Stimulated activated CD4-positive, alpha-beta T cell treated with anti-CD3 and anti-CD28 coated beads, Interleukin-1b, Interleukin-23, amount 100 ng/mL, for 24 hours (primary cell): ENCODE data around the gene PRM3.

Experiments
- DNase-seq, 4 experiments: peaks; one replicate each; pipeline ENCODE4 v3.0.0-alpha.2; 2020; ENCODE audit warnings: low read depth in 4 of 4, low spot score in 1 of 4

PRM3 gene

DNA sequence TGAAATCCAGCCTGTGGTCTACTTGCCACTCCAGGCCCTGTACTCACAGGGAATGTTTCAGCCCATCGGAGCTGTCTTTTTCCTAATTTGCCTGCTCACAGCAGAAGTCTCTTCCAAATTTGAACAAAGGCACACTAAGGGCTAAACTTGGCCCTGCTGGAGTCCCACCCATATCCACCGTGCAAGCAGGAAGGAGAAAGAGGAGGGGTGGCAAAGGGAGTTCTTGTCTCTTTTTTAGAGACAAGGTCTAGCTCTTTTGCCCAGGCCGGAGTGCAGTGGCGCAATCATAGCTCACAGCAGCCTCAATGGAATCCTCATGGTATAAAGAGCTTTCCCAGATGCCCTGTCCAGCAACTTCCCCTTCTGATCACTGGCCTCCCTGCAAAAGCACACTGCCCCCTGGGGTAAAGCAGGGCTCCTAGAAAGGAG, 10.4 kb upstream of the PRM3 start:
- DNase-seq = no peak

DNA sequence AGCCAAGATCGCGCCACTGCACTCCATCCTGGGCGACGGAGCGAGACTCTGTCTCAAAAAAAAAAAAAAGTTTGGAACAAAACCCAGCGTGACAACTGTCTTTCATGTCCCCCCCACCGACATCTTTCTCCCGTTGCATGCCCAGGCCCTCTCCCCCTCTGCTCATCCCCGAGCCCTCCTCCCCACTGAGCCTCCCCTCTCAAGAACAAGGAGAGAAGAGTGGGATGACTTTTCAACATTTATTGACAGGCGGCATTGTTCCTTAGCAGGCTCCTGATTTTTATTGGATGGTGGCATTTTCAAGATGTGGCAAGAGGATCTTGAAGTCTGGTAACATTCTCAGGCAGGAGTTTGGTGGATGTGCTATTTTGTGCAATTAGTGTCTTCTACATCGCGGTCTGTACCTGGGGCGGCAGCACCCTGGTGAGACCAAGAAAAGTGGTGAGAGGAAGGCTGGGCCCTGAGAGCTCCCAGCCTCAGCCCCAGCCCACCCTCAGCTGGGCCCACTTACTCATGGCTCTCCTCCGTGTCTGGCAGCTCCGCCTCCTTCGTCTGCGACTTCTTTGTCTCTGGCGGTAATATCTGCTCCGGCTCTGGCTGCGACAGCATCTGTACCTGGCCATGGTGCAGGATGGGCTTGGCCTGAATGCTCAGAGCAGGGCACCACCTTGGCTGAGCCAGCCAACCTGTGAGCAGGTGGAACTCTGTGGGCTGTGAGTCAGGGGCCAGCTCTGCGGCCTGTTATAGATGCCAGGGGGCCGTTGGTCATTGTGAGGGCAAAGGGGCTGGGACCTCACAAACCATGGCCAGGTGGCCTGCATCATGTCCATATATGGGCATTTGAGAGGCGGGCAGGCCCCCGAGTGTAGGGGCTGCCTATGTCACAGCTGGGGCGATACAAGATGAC, 7.4 kb upstream of the PRM3 start, which contains the start of gene PRM1:
Gene PRM1 (minus strand): TSS at position 715 of the 907 bp plus-strand sequence. CDS start 92 bp downstream, at position 623.
- no peak for DNase-seq

DNA sequence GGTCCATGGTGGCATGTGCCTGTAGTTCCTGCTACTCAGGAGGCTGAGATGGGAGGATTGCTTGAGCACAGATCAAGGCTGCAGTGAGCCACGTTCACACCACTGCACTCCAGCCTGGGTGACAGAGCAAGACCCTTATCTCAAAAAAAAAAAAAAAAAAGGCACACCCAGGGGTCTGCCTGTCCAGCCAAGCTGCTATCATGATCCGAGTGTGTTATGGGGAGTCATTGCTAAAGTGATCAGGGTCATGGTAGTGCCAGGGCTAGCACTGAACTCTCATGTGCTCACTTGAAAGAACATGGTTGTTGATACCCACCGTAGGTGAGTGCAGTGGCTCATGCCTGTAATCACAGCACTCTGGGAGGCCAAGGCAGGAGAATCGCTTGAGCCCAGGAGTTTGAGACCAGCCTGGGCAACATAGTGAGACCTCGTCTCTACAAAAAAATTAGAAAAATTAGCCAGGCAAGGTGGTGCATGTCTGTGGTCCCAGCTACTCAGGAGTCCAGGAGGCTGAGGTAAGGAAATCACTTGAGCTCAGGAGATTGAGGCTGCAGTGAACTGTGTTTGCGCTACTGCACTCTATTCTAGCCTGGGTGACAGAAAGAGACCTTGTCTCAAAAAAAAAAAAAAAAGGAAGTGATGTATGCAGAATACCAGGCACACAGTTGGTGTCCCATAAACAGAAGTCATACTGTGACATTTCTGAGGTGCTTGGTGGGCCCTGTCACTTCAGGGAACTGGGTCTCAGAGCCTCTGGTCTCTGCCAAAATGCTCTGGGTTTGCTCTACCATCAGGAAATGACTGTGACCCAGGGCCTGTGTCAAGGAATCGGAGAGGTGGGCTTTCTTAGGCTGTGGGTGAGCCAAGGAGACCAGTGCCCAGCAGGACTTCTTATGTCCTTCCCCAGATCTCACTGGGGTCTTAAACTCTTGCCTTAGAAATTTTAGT, 5.5 kb upstream of the PRM3 start:
- no peak for DNase-seq

DNA sequence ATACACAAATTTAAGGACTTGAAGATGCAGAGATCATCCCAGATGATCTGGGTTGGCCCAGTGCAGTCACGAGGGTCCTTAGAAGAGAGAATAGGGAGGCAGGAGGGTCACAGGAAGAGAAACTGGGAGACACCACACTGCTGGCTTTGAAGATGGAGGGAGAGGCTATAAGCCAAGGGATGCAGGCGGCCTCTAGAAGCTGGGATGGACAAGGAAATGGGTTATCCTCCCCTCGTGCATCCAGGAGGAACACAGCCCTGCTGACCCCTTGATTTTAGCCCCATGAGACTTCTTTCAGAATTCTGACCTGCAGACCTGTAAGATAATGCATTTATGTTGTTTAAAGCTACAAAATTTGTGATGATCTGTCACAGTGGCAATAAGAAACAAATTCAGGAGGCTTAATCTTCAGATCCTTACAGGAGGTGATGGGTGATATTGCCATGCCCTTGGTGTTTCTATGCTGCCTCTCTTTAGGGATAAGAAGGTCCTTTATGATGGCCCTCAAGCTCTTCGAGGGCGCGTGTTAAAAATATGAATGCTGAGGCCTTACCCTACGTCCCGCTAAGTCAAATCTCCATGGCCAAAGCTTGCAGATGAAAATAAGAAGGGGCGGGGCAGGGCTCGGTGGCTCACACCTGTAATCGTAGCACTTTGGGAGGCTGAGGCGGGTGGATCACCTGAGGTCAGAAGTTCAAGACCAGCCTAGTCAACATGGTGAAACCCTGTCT, 4.3 kb upstream of the PRM3 start:
- DNase-seq = no peak

DNA sequence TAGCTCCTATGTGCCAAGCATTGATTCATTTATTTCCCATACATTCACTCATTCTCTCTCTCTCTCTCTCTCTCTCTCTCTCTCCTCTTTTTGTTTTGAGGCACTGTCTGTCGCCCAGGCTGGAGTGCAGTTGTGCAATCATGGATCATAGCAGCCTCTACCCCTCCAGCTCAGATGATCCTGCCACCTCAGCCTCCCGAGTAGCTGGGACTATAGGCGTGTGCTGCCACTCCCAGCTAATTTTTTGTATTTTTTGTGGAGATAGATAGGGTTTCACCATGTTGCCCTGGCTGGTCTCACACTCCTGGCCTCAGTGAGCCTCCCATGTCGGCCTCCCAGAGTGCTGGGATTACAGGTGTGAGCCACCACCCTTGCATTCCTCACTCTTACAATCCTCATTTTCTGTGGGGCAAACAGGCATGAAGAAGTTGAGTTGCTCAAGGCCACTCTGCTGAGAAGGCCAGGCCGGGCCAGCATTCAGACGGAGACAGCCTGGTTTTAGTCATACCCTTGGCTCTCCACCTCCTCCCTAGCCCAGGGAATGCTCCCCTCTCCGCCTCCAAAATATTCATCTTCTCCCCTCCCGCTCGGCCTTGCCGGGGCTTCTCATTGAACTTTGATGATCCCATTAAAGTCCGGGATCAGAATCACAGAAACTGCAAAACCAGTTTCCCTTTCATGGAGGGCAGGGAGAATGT, 3.6 kb upstream of the PRM3 start:
- DNase-seq = no peak

DNA sequence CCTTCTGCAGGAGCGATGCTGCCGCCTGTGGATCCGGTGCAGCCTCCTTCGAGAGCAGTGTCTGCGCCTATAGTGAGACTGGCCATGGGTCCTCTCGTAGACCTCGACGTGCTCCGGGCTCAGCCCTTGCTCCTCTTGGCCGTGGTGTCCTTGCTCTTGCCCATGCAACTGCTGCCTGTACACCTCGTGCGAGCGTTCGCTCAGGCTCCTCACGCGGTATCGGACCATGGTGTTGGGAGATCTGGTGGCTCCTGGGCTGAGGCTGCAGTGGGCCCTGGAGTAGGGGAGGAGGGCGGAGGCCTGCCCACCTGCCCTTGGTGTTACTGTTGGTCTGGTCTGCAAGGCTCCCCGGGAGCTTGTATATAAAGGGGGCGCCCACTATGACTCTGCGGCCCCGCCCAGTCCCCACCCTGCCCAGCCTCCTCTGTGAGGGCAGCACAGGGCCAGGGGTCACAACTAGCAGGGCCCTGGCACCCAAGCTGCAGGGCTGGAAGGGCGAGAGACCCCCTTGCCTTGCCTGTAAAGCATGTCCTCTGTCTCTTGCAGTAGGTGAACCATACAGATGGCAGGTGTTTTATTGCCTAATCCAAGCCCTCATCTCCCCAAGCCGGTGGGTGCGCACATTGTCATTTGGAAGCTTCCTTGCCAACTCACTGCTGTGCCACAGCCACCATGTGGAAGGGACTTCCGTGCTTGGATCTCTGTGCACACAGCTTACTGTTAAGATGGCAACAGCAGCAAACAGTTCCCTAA, 2.9 kb upstream of the PRM3 start, which contains the start of gene PRM2:
Gene PRM2 (minus strand): TSS at position 338 of the 753 bp plus-strand sequence. CDS start 110 bp downstream, at position 228.
- no peak for DNase-seq

DNA sequence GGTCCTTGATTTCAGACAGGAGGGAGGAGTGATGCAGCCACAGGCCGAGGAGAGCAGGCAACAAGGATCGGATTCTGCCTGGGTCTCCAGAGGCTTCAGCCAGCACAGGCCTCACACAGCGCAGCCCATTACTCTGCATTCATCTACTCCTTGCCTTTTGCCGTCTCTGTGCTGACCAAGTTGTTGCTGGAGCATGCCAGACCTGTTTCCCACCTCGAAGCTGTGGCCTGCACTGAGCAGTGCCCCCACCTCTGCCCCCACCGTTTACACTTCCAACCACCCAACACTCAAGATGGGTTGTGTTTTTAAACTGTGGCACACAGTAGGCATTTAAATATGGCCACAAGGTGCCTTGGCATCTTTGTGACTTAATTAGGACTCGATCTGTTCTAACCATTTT, 1.5 kb upstream of the PRM3 start:
- no peak for DNase-seq

DNA sequence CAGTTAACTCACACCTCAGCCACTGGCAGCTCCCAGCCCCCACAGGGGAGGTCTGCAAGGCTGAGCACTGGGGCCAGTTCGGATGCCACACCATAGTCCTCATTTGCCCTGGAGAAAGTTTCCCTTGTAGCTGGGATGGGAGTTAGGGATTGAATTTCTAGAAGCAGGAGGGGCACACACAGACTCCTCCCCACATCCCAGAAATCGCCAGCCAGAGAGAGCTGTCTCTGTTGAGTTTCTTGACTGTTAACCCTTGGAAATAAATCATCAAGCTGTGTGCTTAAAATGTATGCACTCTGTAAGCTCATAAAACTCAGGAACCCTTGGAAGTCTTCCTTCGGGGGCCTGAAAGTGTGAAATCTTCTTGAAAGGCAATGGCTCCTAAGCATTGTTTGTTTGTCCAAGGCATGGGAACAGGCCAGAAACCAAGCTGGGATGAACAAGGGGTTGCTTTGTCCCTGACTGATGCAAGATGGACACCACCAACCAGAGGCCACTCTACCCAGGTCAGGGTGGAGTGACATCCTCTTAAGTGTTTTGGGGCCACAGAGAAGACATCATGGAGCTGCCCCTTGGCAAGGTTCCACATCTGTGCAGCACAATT, 394 bp upstream of the PRM3 start:
- DNase-seq = no peak

DNA sequence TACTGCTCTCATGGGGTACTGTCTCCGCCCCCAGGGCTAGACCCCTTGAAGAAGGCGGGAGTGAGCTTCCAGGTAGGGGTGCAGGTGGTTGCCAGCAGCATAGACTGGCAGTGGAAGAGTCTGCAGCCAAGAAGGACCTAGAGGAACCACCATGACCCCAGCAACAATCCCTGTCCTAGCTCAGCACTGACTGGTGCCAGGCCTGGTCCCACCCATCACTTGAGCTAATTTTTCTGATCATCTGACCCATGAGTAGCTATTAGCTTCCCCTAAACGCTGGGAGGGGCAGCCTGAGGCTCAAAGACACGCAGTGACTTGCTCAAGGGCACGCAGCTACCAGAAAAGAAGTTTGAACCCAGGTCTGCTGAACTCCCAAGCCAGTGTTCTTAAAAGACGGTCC, 945 bp downstream of the PRM3 start:
- DNase-seq = no peak

DNA sequence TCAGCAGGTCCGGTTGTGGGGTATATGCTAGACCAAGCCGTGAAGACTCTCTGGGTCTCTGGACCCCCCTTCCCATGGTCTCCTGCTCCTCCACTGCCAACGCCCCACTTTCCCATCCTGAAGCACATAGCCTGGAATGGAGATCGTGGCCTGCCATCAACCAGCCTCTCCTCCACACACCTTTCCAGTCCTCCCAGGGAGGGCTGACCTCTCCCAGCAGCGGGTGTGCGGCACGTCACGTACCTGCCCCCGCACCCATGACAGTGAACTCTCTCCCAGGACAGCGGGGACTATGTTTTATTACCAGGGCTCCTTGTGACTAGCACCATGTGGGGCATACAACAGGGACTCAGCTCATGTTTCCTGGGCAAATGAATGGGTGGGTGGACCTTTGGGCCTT, 1.8 kb downstream of the PRM3 start:
- DNase-seq = no peak

DNA sequence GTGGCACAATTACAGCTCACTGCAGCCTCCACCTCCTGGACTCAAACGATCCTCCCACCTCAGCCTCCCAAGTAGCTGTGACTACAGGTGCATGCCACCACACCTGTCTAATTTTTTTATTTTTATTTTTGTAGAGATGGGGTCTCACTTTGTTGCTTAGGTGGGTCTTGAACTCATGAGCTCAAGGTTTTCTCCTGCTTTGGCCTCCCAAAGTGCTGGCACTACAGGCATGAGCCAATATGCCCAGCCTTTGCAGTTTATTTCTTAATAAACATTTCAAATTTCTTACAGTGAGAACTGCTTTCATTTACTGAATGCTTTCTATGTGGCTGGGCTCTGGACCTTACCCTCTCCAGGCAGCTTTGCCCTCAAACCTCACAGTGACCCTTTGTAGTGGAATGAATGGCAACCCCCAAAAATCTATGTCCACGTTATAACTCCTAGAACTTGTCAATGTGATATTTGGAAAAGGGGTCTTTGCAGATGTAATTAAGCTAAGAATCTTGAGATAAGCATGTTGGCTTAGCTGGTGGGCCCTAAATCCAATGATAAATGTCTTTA, 2.7 kb downstream of the PRM3 start:
- no peak for DNase-seq

DNA sequence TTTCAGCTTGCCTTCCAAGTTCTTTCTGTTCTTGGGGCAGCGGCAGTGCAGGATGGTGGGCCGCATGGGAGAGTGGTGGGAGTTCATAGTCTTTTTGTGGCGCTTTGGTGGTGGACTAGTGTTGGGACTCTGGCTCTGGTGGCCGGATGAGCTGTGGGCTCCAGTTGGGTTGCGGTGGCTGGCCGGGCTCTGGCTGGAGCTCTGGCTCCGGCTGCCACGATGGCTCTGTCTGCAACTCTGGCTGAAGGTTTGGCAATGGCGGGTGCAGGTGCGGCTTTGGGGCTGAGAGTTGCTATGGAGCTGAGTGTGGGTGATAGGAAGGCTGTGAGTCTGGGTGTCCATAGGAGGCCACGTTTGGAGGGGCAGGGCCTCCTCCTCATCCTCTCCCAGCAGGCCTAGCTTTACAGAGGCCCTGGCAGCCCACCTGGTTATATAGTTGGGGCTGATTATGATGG, 4.5 kb downstream of the PRM3 start, which contains the start of gene TNP2:
Gene TNP2 (minus strand): TSS at position 405 of the 455 bp plus-strand sequence. CDS start 63 bp downstream, at position 342.
- no peak for DNase-seq

DNA sequence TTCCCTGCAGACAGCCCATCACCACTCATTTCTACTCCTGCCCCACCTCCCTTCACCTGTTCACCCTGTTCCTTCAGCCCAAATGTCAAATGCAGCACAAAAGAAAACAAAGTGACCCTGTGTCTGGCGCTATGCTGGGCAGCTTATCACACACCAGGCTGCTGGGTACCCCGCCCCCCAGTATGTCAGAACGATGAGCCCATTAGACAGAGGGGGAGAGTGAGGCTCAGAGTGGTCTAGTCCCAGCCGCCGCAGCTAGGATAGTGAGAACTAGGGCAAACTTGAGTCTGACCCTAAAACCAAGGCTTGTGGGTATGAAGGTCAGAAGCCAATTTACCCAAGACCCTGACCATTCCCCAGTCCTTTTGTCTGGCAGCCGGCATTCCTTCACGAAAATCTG, 8.3 kb downstream of the PRM3 start:
- DNase-seq = no peak

DNA sequence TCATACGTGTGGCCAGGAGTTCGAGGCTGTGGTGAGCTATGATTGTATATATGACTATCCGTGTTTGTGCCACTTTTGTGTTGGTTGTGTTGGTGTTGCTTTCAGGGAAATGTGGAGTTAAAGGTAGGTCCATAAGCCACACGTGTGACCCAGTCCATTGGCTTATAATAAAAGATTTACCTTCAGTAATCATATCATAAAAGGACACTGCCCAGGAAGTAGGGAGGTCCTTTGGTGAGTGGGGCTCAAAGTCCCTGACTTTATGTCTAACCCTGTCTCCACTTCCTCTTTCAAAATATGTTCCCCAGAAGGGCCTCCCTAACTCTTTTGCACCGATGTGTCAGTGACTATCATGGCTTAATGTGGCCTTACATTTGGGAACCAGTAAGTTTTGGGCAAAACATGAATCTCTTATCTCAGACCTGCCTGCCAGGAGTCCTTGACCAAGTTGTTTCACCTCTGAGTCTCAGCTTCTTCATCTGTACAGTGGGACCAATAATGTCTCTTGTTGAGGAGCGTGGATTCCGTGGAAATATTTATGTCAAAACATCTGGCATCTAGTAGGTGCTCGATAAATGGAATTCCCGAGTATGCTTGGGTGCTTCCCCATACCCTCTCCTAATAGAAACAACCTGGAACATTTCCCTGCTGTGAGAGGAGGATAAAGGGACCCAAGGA, 9.1 kb downstream of the PRM3 start:
- DNase-seq = no peak

DNA sequence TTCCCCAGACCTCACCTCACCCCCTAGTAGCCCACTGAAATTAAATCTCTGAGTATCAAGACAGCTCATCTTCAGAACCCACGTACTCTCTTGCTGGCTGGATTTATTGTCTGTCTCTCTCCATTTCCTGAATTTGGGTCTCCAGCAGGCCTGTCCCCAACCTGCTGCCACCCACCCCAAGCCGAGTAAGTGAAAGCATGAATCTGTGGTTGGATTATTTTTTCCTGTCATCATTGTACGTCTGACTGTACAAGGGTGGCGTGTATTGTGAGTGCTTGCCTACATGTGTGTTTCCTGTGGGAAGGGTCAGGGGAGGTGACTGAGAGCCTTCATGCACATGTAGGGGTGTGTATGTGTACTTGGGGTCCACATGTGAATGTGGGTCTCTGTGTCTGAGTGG, 9.7 kb downstream of the PRM3 start:
- no peak for DNase-seq

DNA sequence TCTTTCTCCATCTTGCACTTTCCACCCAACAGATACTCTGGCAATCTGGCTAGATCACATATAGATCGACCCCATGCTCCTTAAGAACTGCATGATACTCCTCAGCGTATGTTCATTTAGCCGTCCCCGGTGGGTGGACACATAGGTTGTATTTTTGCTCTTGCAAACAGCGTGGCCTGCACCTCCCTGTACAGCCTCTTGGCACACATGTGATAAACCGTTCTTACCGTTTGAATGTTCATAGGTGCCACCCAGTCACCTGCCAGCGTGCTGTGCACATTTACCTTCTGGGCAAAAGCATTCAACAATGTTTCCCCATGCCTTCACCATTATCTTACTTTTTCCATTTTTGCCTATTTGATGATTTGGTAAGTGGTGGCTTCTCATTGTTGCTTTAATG, 10.5 kb downstream of the PRM3 start:
- DNase-seq = no peak

DNA sequence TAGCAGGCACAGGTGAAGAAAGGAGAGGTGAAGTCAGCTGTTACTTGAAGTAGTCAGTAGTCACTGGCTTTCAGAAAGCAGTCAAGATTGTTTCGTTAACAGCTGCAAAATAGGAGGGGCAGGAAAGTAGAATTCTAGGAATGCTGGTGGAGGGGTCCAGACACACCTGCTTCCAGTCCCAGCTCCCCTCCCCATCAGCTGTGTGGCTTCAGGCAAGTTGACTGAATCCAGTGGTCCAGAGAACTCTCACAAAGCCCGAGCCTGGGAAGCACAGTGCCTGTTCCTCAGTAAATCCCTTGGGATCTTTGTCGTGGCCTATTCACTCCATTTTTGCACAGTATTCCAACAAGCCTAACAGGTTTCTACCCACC, 12.8 kb downstream of the PRM3 start:
- DNase-seq = no peak
